Measurements from ENCODE around the gene CREB5.
"Not testable (repeated sequence)": the region's sequence is repeated elsewhere in the genome, so short reads cannot be mapped to it uniquely, and the experiment has no call there.

The CREB5 gene

DNA sequence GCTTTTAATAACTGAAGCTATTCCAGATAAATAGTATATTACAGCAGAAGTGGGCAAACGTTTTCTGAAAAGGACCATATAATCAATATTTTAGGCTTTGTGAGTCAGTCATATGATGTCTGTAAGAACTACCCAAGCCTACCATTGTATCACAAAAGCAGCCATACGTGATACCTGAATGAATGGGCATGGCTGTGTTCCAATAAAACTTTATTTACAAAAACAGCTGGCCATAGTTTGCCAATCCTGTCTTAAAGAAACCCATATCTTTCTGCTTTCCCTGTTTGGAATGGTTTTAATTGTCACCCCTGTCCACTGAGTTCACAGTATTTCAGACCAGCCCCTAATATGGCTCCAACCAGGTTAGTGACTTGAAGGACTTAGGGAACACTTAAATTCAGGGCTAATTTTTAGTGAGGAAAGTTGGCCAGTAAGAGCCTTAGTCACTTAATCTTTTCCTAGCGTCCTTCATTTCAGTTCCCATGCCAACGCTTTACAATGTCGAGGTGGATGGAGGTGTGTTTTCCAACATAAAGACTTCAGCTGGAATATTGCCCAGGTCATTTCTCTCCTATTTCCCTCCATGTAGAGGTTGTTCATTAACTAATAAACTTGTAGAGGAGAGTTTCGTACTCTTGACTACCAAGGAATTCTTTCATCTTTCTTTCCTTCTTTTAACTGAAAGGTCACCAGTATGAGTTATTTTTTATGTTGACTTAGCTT, 361.3 kb downstream of the CREB5 start:
- no peak for DNase-seq (ENCODE audit: low read depth in 1 of 2, low spot score in 1 of 2)

GRCh38 chr7:28774261-28774988, 362.1 kb downstream of the CREB5 start:
- no peak for DNase-seq (ENCODE audit: low read depth in 1 of 2, low spot score in 1 of 2)

DNA sequence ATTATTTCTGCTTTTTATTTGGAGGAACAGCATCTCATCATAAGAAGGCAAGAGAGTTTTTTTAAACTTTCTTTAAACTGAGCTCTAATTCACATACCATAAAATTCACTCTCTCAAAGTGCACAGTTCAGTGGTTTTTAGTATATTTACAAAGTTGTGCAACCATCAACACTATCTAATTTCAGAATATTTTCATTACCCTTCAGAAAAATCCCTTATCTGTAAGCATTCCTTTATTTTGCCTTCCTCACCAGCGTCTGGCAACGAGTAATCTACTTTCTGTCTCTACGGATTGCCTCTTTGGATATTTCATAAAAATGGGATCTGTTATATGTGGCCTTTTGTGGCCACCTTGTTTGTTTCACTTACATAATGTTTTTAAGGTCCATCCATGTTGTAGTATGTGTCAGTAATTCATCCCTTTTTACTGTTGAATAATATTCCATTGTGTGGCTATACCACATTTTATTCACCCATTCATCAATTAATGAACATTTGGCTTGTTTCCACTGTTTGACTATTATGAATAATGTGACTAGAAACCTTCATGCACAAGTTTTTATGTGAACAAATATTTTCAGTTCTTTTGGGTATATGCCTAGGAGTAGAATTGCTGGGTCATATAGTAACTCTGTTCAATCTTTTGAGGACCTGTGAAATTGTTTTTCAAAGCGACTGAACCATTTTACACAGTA, 364.3 kb downstream of the CREB5 start:
- DNase-seq (ENCODE audit: low read depth in 1 of 2, low spot score in 1 of 2), result no peak

DNA sequence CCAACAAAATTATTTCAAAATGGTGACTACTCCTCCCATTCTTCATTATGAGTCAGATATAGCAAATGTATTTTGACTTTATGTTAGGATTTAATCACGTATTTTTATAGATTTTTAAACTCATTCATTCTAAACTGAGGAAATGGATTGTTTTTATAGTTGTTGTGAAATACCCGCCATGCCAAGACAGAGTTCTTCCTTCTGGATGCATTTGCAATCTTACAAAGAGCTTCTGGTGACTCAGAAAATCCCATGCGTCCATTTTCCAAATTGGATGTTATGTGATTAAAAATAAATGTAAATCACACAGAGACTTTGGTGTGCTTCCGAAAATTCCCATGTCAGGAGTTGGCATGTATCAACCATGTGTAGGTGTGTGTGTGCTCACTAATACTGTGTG, 366.5 kb downstream of the CREB5 start:
- no peak for DNase-seq (ENCODE audit: low read depth in 1 of 2, low spot score in 1 of 2)

DNA sequence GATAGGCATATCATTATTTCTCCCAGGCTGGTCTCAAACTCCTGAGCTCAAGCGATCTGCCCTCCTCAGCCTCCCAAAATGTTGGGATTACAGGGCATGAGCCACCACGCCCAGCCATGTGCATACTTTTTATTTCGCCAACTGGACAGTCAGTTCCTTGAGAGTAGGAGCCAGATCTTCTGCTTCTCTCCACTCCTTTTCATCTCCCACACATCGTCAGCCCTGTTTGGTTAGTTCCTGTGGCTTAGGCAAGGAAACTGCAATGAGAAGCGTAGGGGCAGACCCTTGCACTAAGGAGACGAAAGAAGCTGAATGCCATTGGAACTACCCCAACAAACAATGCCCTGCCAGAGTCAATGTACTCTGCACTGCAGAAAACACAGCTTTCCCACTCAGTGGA, 367.6 kb downstream of the CREB5 start:
- DNase-seq (ENCODE audit: low read depth in 1 of 2, low spot score in 1 of 2), result no peak

DNA sequence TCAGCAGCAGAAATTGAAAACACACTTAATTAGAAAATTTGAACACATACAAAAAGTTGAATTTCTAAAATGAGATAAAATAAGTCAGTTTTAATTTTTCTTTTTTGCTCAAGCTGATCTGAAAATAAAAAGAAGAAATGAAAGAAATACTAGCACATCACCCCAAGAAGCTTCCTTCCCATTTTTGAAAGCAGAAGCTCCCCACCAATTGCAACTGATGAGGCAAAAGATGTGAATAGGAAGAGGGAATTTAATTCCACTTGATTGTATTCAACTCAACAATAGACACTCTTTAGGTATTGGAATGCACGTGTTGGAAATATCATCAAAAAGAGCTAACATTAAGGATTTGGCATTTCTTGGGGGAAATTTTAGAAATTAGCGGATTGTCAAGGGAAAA, 370.0 kb downstream of the CREB5 start:
- no peak for DNase-seq (ENCODE audit: low read depth in 1 of 2, low spot score in 1 of 2)

- DNase-seq (ENCODE audit: low read depth in 1 of 2, low spot score in 1 of 2), result no peak
These were observed 372.0 kb downstream of the CREB5 start for GRCh38 chr7:28784171-28784902.

GRCh38 chr7:28785041-28785995, 373.0 kb downstream of the CREB5 start:
- DNase-seq (ENCODE audit: low read depth in 1 of 2, low spot score in 1 of 2), result no peak

- DNase-seq (ENCODE audit: low read depth in 1 of 2, low spot score in 1 of 2), result not testable (repeated sequence)
These were observed 373.8 kb downstream of the CREB5 start for GRCh38 chr7:28786156-28786555.

- no peak for DNase-seq (ENCODE audit: low read depth in 1 of 2, low spot score in 1 of 2)
These were observed 374.8 kb downstream of the CREB5 start for GRCh38 chr7:28787106-28787505.

GRCh38 chr7:28790467-28790866, 378.1 kb downstream of the CREB5 start:
- DNase-seq (ENCODE audit: low read depth in 1 of 2, low spot score in 1 of 2), result no peak

- DNase-seq (ENCODE audit: low read depth in 1 of 2, low spot score in 1 of 2), result no peak
These were observed 380.5 kb downstream of the CREB5 start for GRCh38 chr7:28792858-28793257.

DNA sequence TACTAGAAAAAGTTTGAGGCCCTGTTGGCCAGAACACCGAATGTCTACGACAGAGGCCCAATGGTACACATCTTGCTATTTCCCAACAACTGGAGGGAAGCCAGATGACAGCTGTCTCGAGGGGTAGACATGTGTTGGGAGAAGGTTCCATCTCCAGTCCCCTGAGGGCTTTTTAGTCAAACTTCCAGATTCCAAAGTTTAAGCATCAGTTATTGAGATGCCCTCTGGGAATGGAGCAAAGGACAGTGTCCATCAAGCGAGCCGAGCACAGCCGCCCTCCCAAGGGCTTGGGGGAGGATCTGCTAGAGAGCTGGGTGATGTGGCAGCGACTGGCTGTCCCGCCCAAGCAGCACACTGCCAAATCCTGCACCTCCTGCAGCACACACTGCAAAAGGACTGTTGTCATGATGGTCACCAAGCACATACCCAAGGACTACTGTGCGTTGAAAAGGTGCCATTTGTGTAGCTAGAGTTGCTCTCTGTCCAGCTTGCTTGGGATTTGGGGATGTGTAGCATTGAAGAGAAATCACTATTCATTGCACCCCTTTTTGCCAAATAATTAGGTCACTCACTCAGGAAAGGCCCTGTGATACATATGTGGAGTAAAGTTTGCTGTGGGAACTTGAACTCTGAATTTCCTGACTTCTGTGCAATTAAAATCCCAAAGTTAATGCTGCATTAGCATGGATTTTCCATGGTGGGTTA, 381.2 kb downstream of the CREB5 start:
- DNase-seq (ENCODE audit: low read depth in 1 of 2, low spot score in 1 of 2), result no peak

GRCh38 chr7:28798274-28798673, 386.0 kb downstream of the CREB5 start:
- no peak for DNase-seq (ENCODE audit: low read depth in 1 of 2, low spot score in 1 of 2)

DNA sequence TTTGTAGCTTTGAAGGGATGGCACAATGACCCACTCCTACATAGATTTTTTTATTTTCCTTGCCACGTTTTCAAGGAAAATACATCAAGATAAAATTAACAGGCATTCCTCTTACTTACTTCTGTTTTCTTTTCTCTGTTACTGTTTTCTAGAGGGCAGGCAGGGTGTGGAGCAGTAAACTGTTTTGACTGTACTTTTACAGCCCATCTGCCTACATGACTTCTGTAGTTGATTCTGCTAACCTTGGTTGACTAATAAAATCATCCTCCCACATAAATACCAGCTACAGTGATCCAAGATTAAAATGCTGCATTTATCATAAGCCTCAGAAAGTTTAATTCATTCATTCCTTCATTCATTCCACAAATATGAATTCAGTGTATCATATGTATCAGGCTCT, 387.3 kb downstream of the CREB5 start:
- DNase-seq (ENCODE audit: low read depth in 1 of 2, low spot score in 1 of 2), result no peak

DNA sequence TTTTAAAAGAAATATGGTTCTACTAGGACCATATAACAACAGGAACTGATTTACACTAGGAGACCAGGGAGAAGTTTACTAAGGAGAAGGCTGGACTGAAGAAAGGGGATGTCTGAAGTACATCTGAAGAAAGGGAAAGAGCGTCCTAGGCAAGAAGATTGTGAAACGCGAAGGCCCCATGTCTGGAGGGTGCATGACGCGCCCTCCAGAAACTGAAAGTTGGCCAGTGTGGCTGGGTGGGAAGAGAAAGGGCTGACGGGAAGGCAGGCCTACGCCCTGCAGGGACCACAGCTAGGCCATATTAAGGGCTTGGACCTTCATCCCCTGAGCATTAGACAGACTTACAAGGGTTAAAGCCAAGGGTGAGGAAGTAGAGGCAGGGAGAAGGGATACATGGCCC, 387.8 kb downstream of the CREB5 start:
- no peak for DNase-seq (ENCODE audit: low read depth in 1 of 2, low spot score in 1 of 2)

DNA sequence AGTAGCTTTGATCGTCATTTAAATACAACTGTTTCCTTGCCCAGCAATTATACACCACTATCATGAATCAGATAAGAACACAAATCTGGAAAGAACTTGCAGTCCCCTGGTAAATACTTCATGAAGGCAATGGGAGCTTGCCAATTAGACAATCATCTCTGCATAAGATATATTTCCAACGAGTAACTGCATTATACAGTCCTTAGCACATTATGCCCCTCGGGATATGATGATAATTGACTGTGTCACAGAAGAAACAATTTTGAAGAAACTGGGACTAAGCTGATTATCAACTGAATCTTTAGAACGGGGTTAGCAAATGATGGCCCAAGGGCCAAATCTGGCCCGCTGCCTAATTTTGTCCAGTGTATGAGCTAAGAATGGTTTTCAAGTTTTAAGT, 390.1 kb downstream of the CREB5 start:
- no peak for DNase-seq (ENCODE audit: low read depth in 1 of 2, low spot score in 1 of 2)

- DNase-seq (ENCODE audit: low read depth in 1 of 2, low spot score in 1 of 2), result no peak
These were observed 391.8 kb downstream of the CREB5 start for GRCh38 chr7:28804157-28804556.

DNA sequence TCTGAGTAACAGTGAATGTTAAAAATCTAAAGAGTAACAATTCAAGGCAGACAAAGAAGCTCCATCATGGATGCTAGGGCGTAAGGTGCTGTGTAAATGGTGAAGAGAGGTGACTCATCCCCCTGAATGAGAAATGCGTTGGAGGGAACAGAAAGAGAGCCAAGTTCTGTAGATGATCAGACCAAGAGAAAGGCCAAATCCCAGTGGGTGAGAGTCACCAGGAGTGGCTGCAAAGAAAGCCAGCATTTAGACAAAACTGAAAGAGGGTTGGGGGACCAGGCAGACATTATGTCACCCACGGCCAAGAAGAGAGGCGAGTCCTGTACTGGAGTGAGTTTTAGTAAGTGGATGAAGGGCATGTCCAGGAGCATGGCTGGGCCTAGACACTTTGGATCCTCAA, 392.7 kb downstream of the CREB5 start:
- no peak for DNase-seq (ENCODE audit: low read depth in 1 of 2, low spot score in 1 of 2)

DNA sequence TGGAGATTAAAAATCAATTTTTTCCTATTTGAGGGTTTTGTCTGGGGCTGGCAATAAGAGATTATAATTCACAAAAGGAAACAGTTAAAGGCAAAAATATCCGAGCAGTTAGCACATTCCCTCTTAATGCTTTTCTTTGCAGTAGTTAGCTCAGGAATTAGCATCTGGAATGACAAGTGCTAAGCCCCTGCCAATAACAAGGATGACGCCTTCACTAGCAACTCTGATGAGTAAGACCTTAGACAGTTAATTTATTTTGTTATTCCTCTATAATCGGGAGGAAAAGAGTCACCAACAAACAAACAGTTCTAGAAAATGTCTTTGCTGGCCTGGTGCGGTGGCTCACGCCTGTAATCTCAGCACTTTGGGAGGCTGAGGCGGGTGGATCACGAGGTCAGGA, 394.5 kb downstream of the CREB5 start:
- no peak for DNase-seq (ENCODE audit: low read depth in 1 of 2, low spot score in 1 of 2)

Measured in stimulated activated CD4-positive, alpha-beta T cell treated with anti-CD3 and anti-CD28 coated beads, Interleukin-15, amount 100 ng/mL, for 1 hour (primary cell).